Measurements from ENCODE around the gene PRAC1. TPM values are rescaled to one million over a fixed set of nuclear protein-coding genes. Genes with fewer than 3 reads are reported as not detected.

PRAC1 gene
- total RNA-seq, 1 experiment from 2014 or later, result not detected

DNA sequence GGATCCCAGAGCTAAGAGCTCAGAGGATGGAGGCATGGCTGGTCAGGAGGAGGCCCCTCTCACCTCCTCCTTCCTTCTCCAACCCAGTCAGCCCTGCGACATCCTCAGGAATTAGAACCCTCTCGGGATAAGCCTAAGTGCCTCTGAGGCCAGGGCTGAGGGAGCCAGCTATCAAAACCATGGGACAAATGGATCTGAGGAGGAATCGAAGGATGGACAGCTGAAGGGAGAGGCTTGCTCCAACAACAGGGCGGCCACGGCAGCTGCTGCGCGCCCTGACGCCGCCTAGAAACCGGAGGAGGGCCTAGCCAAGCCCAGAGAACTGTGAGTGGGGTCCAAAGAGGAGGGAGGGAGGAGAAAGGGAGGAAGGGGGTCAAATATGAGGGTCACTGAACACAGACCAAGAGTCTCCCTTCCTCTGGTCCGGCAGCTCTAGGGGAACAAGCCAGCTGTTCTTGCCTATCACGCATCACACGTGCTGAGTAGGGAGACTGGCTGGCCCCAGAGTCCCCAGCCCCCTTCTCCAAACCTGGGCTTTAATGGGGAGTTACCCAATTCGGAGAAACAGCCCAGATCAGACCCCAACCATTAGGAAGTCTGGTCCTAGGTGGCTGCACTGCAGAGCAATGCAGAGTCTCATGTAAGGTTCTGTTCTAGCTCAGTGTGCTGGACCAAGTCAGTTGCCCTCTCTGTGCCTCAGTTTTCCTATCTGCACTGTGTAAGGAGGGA lies 12.2 kb upstream of the PRAC1 start:
- Histone ChIP-seq H3K14ac (ENCODE audit: insufficient read depth, low read length) (no peak overlapping the region), H3K4ac (ENCODE audit: low read depth, low read length) (no peak overlapping the region), H2AFZ (ENCODE audit: low read length) (no peak overlapping the region), H3K9me3 (ENCODE audit: control insufficient read depth, low read depth, low read length) (no peaks in the 10 kb centered on the region), H3K56ac (ENCODE audit: insufficient read length, low read depth, low read length) (no peak overlapping the region), H4K20me1 (ENCODE audit: control insufficient read depth, insufficient read depth, insufficient read length) (peaks cover 2% of the 10 kb centered on the region), H3K23ac (ENCODE audit: insufficient read length, low read depth, low read length) (no peak overlapping the region), H3K9ac (ENCODE audit: extremely low read depth, insufficient read length, low read length) (no peak overlapping the region), H2BK120ac (ENCODE audit: low read depth, low read length, poor library complexity, severe bottlenecking) (no peak overlapping the region), H3K79me2 (ENCODE audit: insufficient read depth, low read length) (no peaks in the 10 kb centered on the region), H3K23me2 (ENCODE audit: insufficient read length, low read depth, low read length, poor library complexity, severe bottlenecking) (no peaks in the 10 kb centered on the region), H2BK20ac (ENCODE audit: low read depth, low read length, poor library complexity, severe bottlenecking) (no peak overlapping the region), H4K8ac (replicated peaks; ENCODE audit: insufficient read length, low read depth, low read length) (no peak overlapping the region), H3K27ac (ENCODE audit: insufficient read length, low read depth, low read length) (no peak overlapping the region), H2BK12ac (ENCODE audit: insufficient read length, low read depth, low read length) (no peak overlapping the region), H2BK15ac (ENCODE audit: low read depth, low read length) (no peak overlapping the region), H4K91ac (ENCODE audit: insufficient read length, low read depth, low read length) (no peak overlapping the region), H3T11ph (ENCODE audit: low read length) (no peak overlapping the region), H3K27me3 (ENCODE audit: insufficient read depth, low read length) (peaks cover 99% of the 10 kb centered on the region), H2BK5ac (ENCODE audit: insufficient read length, low read length) (no peak overlapping the region), H2AK5ac (ENCODE audit: insufficient read length, low read length) (no peak overlapping the region), H3K4me1 (ENCODE audit: insufficient read depth, low read length) (no peaks in the 10 kb centered on the region), H4K5ac (ENCODE audit: insufficient read length, low read depth, low read length) (no peak overlapping the region), H3K79me1 (ENCODE audit: insufficient read depth, low read depth, low read length, poor library complexity, severe bottlenecking) (no peaks in the 10 kb centered on the region), H3K4me2 (ENCODE audit: insufficient read depth, insufficient read length, low read length) (no peak overlapping the region), H3K18ac (ENCODE audit: insufficient read length, low read depth, low read length) (no peak overlapping the region)
- DNase-seq, result no peak
- TF ChIP-seq, protein P1, sequence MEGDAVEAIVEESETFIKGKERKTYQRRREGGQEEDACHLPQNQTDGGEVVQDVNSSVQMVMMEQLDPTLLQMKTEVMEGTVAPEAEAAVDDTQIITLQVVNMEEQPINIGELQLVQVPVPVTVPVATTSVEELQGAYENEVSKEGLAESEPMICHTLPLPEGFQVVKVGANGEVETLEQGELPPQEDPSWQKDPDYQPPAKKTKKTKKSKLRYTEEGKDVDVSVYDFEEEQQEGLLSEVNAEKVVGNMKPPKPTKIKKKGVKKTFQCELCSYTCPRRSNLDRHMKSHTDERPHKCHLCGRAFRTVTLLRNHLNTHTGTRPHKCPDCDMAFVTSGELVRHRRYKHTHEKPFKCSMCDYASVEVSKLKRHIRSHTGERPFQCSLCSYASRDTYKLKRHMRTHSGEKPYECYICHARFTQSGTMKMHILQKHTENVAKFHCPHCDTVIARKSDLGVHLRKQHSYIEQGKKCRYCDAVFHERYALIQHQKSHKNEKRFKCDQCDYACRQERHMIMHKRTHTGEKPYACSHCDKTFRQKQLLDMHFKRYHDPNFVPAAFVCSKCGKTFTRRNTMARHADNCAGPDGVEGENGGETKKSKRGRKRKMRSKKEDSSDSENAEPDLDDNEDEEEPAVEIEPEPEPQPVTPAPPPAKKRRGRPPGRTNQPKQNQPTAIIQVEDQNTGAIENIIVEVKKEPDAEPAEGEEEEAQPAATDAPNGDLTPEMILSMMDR (conservative IDR thresholded peaks at IDR 0.05), result no peak
- Mint-ChIP-seq H3K4me3 (no peak overlapping the region), H3K9me3 (peaks cover 0 to 14% of the 10 kb centered on the region in 2 experiments; a peak in 2 of 5 replicates), H3K36me3 (ENCODE audit: insufficient read depth in 1 of 3, low read depth in 3 of 3) (no peaks in the 10 kb centered on the region), H3K4me1 (peaks cover 15 to 18% of the 10 kb centered on the region in 2 experiments), H3K27ac (no peak overlapping the region), H3K27me3 (ENCODE audit: low read depth) (peaks cover 100% of the 10 kb centered on the region)
- WGBS (ENCODE audit: extremely low coverage, insufficient read length, low lambda C conversion rate), result no CpG with 5 or more reads among the region's 14 CpGs

Data from H9 (cell line).